DMS 273 (cell line): ENCODE data around the gene IPO11.
A peak's percentile ranks its signal among the peaks of the same experiment; 100 is the strongest.
"Not testable (repeated sequence)": the region's sequence is repeated elsewhere in the genome, so short reads cannot be mapped to it uniquely, and the experiment has no call there.

Source experiments
- DNase-seq: peaks from one replicate; lab custom pipeline; 2025; ENCODE audit not compliant: unreplicated experiment; lab: John Stamatoyannopoulos, UW

The IPO11 gene

GRCh38 chr5:62448528-62448927, 36.0 kb downstream of the IPO11 start:
- DNase-seq: no peak

- no peak for DNase-seq
Measured at GRCh38 chr5:62450259-62450658, 37.7 kb downstream of the IPO11 start.

- DNase-seq: no peak
Measured at GRCh38 chr5:62457071-62457470, 44.5 kb downstream of the IPO11 start.

- DNase-seq: peak; percentile 61
Measured at GRCh38 chr5:62460578-62460983, 48.0 kb downstream of the IPO11 start.

GRCh38 chr5:62461561-62461960, 49.0 kb downstream of the IPO11 start:
- no peak for DNase-seq

- no peak for DNase-seq
Measured at GRCh38 chr5:62465985-62466925, 53.7 kb downstream of the IPO11 start.

- no peak for DNase-seq
Measured at GRCh38 chr5:62473209-62473608, 60.6 kb downstream of the IPO11 start.

- DNase-seq: no peak
Measured at GRCh38 chr5:62475072-62475471, 62.5 kb downstream of the IPO11 start.

- DNase-seq: peak; percentile 15
Measured at GRCh38 chr5:62477801-62478200, 65.2 kb downstream of the IPO11 start.

- DNase-seq: no peak
Measured at GRCh38 chr5:62483556-62483955, 71.0 kb downstream of the IPO11 start.

GRCh38 chr5:62486672-62487071, 74.1 kb downstream of the IPO11 start:
- no peak for DNase-seq

GRCh38 chr5:62488531-62488930, 76.0 kb downstream of the IPO11 start:
- no peak for DNase-seq

GRCh38 chr5:62489471-62489870, 76.9 kb downstream of the IPO11 start:
- no peak for DNase-seq

- DNase-seq: no peak
Measured at GRCh38 chr5:62494772-62495171, 82.2 kb downstream of the IPO11 start.

- DNase-seq: no peak
Measured at GRCh38 chr5:62496876-62497275, 84.3 kb downstream of the IPO11 start.

- no peak for DNase-seq
Measured at GRCh38 chr5:62498961-62499360, 86.4 kb downstream of the IPO11 start.

GRCh38 chr5:62499756-62500155, 87.2 kb downstream of the IPO11 start:
- no peak for DNase-seq

GRCh38 chr5:62502456-62503101, 90.0 kb downstream of the IPO11 start:
- no peak for DNase-seq

- no peak for DNase-seq
Measured at GRCh38 chr5:62504129-62504528, 91.6 kb downstream of the IPO11 start.

GRCh38 chr5:62506659-62507460, 94.3 kb downstream of the IPO11 start:
- DNase-seq: no peak

GRCh38 chr5:62508760-62509159, 96.2 kb downstream of the IPO11 start:
- DNase-seq: not testable (repeated sequence)
